Calu3 (cell line): ENCODE measurements around the gene CHN2. TPM values are rescaled to one million over a fixed set of nuclear protein-coding genes. Genes with fewer than 3 reads are reported as not detected.

Experiments used
- BruUV-seq: library from RNA; stranded (reverse); fragments of 400-500 nt; replicated peaks from 2 replicates; lab custom pipeline; 2021; lab: Mats Ljungman, UMichigan
- CTCF ChIA-PET: fragments of 300-600 bp; sonication (Branson Sonifier 250); formaldehyde crosslinking; loops from one replicate; lab custom pipeline; 2022; ENCODE audit warnings: antibody characterized with exemption; lab: Charles Lee
- DNase-seq: peaks from one replicate; pipeline ENCODE4 v3.0.0; 2022
- H3K27ac Mint-ChIP-seq: one replicate; pipeline ENCODE4 v1.8.0; 2022; ENCODE audit warnings: mixed read lengths; ENCODE audit not compliant: unreplicated experiment
- H3K27me3 Mint-ChIP-seq: one replicate; pipeline ENCODE4 v1.8.0; 2022; ENCODE audit warnings: mixed read lengths; ENCODE audit not compliant: unreplicated experiment
- H3K36me3 Mint-ChIP-seq: one replicate; pipeline ENCODE4 v1.8.0; 2022; ENCODE audit warnings: mild to moderate bottlenecking, moderate library complexity, mixed read lengths; ENCODE audit not compliant: insufficient read depth, unreplicated experiment
- H3K4me1 Mint-ChIP-seq: one replicate; pipeline ENCODE4 v1.8.0; 2022; ENCODE audit warnings: mild to moderate bottlenecking, low read depth, mixed read lengths; ENCODE audit not compliant: unreplicated experiment
- H3K4me3 Mint-ChIP-seq: one replicate; pipeline ENCODE4 v1.8.0; 2022; ENCODE audit warnings: mild to moderate bottlenecking, low read depth, moderate library complexity, mixed read lengths; ENCODE audit not compliant: unreplicated experiment
- H3K9me3 Mint-ChIP-seq: one replicate; pipeline ENCODE4 v1.8.0; 2022; ENCODE audit warnings: low read depth, mixed read lengths; ENCODE audit not compliant: unreplicated experiment
- CTCF ChIP-seq: fragments of 200-600 bp; IDR thresholded peaks from one replicate; pipeline ENCODE4 v1.8.0; 2022; ENCODE audit warnings: antibody characterized with exemption; ENCODE audit not compliant: unreplicated experiment
- intact Hi-C: fragments of 100-400 bp; cut with micrococcal nuclease; formaldehyde crosslinking; loops from one replicate; pipeline ENCODE4 v1.10.0; 2022; ENCODE audit not compliant: unreplicated experiment
- total RNA-seq: library from RNA; stranded (reverse); gene quantifications from 2 replicates; pipeline ENCODE4 v1.2.3, GENCODE V29; 2022

Gene CHN2
- total RNA-seq, 1 experiment from 2014 or later: 12.4 TPM

DNA sequence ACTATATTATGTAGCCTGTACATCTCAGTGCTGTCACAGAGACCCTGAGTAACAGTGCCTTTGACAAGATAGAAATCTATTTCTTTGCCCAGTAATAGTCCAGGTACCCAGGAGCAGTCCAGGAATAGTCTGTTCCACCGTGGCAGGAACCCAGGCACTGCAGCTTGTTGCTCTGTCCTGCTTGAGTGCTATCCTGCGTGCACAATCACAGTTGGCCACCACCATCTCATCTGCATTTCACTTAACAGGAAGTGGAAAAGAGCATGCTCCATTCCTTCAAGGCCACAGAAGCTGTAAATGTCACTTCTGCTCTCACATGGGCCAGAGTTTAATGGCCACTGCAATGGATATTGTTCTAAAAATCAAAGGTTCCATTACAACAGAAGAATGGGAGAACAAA, 307.6 kb downstream of the CHN2 start:
- H3K27ac Mint-ChIP-seq: no peak overlapping the region
- H3K36me3 Mint-ChIP-seq: no peaks in the 10 kb centered on the region
- H3K4me3 Mint-ChIP-seq: no peak overlapping the region
- intact Hi-C loops: no loop called here
- no peaks in the 10 kb centered on the region for H3K4me1 Mint-ChIP-seq
- no peaks in the 10 kb centered on the region for H3K9me3 Mint-ChIP-seq
- no peak for DNase-seq
- TF ChIP-seq CTCF: no peak
- H3K27me3 Mint-ChIP-seq: no peaks in the 10 kb centered on the region
- no TSS peak for BruUV-seq
- CTCF ChIA-PET: no interaction called here

GRCh38 chr7:29505931-29506330, 311.4 kb downstream of the CHN2 start:
- CTCF ChIA-PET: no interaction called here
- Mint-ChIP-seq H3K4me3 (no peak overlapping the region), H3K9me3 (no peaks in the 10 kb centered on the region), H3K36me3 (peaks cover 13% of the 10 kb centered on the region), H3K27me3 (no peaks in the 10 kb centered on the region), H3K27ac (no peak overlapping the region), H3K4me1 (no peaks in the 10 kb centered on the region)
- DNase-seq: no peak
- intact Hi-C loops: no loop called here
- no peak for TF ChIP-seq CTCF
- no TSS peak for BruUV-seq

DNA sequence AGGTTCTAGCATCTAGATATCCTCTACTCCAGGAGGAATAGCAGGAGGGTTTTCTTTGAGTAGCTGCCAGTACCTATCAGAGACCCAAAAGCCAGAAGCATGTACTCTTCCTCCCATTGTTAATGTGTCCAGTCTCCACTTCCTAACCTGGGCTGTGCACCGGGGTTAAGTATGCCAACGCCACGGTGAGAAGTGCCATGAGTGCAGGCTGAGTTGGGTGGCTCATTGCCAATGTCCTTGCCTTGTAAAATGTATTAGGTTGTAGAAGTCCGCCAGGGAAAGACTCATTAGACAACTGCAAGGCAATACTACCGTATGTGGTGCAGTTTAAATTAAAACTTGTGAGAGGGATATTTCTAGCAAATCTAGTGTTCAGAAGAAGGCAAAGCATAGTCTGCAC, 314.0 kb downstream of the CHN2 start:
- no peaks in the 10 kb centered on the region for H3K4me1 Mint-ChIP-seq
- CTCF ChIA-PET: interaction anchor here (0.6 kb wide), 1 partner anchor 298 kb away, joined by 3 read pairs; no protein-coding TSS in a partner anchor
- no peaks in the 10 kb centered on the region for H3K27me3 Mint-ChIP-seq
- BruUV-seq: no TSS peak
- intact Hi-C loops: no loop called here
- no peak for TF ChIP-seq CTCF
- DNase-seq: no peak
- H3K9me3 Mint-ChIP-seq: no peaks in the 10 kb centered on the region
- peaks cover 17% of the 10 kb centered on the region for H3K36me3 Mint-ChIP-seq
- H3K4me3 Mint-ChIP-seq: no peak overlapping the region
- no peak overlapping the region for H3K27ac Mint-ChIP-seq

DNA sequence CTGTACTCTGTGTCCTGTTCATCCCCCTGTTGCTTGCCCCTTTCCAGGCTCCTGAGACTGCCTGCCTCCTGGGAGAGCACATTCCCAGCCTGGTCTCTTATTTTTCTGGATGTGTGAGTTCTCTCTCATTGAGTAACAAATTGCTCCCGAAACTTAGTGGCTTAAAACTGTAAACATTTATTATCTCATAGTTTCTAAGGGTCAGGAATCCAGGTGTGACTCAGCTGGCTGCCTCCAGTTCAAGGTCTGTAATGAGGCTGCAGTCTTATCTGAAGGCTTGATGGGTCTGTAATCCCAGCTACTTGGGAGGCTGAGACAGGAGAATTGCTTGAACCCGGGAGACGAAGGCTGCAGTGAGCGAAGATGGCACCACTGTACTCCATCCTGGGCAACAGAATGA, 315.5 kb downstream of the CHN2 start:
- H3K9me3 Mint-ChIP-seq: no peaks in the 10 kb centered on the region
- H3K4me1 Mint-ChIP-seq: no peaks in the 10 kb centered on the region
- H3K27me3 Mint-ChIP-seq: no peaks in the 10 kb centered on the region
- peaks cover 17% of the 10 kb centered on the region for H3K36me3 Mint-ChIP-seq
- no peak overlapping the region for H3K27ac Mint-ChIP-seq
- intact Hi-C loops: no loop called here
- H3K4me3 Mint-ChIP-seq: no peak overlapping the region
- no peak for DNase-seq
- CTCF ChIA-PET: no interaction called here
- no TSS peak for BruUV-seq
- TF ChIP-seq CTCF: no peak
